H4 (cell line): ENCODE measurements around the gene LCN15. TPM values are rescaled to one million over a fixed set of nuclear protein-coding genes. Genes with fewer than 3 reads are reported as not detected.
A peak's percentile ranks its signal among the peaks of the same experiment; 100 is the strongest.
"Not testable (repeated sequence)": the region's sequence is repeated elsewhere in the genome, so short reads cannot be mapped to it uniquely, and the experiment has no call there.

ENCODE experiments used
- DNase-seq: peaks from one replicate; pipeline ENCODE4 v3.0.0-alpha.2; 2015; ENCODE audit warnings: low spot score
- total RNA-seq: library from RNA; depleted of rRNA; stranded (reverse); fragments of >200 nt; shearing (Covaris generic); gene quantifications from 2 replicates; pipeline ENCODE4 v1.2.3, GENCODE V29; 2014; rRNA removed

Gene LCN15, protein sequence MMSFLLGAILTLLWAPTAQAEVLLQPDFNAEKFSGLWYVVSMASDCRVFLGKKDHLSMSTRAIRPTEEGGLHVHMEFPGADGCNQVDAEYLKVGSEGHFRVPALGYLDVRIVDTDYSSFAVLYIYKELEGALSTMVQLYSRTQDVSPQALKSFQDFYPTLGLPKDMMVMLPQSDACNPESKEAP
- total RNA-seq = not detected in 2 replicates

DNA sequence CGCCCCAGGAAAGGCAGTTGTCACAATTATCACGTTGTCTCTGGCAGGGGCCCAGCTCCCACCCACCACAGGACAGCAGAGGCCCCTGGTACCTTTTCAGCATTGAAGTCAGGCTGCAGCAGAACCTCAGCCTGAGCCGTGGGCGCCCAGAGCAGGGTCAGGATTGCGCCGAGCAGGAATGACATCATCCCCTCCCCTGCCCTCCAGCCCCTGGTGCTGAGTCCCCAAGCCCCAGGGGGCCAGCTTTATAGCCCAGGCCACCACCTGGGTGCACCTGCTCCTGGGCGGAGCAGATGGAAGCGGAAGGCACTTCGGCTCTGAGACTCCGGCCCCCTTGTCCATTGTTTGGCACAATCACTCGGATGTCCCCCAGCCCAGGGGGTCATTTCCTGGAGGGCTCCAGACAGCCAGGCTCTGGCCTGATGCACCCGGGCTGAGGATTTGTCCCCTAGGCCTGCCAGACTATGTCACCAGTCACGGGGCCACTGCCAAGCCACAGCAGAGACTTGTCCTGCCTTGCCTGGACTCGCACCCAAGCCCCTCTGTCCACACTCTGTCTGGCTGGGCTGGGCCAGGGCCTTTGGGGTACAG lies at the start of gene LCN15:
Gene LCN15 (minus strand): TSS at position 218 of the 591 bp plus-strand sequence. CDS start 30 bp downstream, at position 188.
- no peak for DNase-seq

DNA sequence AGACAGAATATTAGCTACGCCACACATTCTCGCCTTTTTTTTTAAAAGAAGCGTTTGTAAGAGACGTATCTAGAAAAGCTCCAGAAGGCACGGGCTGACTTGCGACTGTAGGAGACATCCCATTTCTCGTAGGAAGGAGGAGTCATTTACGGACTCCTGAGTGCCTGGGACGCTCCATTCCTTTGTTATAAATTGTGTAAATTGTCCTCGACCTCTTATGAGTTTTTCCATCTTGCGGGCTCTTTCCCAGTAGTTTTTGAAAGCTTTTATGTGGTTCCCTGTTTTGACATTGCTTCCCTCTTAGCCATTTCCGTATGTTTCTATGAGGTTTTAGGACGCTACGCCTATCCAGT lies 44.5 kb upstream of the LCN15 start:
- DNase-seq = no peak

DNA sequence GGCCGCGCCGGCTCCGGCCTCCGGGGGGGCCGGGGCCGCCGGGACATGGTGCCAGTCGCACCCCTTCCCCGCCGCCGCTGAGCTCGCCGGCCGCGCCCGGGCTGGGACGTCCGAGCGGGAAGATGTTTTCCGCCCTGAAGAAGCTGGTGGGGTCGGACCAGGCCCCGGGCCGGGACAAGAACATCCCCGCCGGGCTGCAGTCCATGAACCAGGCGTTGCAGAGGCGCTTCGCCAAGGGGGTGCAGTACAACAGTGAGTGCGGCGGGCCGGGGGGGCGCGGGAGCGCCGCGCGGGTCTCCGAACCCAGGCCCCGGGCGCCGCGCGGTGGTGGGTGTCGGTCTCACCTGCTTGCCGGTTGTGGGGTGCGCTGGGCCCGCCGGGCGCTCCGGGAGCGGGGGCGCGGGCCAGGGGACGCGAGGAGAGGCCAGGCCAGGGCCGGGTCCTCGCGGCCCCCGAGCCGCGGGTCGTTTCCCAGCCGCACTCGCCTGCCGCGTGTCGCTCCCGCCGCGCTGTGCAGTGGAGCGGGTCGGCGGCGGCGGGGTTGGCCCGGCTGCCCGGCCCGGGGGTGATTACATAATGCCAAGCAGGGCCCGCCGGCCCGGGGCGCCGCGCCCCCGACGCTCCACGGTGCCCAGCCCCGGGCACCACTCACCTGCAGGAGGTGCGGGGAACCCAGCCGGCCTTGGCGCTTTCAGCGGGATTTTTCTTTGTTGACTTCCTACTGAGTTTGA lies 43.9 kb upstream of the LCN15 start:
- DNase-seq = no peak

DNA sequence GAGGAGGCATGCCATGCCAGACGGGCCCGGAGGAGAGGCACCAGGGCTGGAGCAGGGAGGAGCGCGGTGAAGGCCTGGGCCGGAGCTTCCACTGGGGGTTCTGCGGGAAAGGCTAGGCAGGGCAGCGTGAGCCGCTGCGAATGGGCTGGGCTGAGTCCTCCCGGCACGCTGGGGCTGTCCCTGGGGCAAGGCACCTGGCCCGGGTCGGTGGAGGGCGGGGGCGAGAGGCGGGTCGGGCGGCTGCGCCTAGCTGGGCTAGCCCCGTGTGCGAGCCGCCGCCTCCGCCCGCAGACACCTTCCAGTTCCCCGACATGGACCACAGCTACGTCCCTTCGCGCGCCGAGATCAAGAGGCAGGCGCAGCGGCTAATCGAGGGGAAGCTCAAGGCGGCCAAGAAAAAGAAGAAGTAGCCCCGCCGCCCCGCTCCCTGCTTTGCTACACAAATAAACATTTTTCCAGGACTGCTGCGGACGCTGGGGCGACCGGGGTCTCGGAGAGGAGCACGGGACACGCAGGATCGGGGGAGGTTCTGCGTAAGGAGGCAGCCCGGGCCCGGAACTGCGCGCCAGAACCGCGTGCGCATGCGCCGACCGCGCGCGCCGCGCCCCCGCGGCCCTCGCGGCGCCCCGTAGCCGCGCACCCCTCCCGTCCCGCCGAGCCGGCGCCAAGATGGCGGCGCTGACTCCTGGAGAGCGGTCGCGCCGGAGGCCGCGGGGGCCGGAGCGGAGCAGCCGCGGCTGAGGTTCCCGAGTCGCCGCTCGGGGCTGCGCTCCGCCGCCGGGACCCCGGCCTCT lies 43.2 kb upstream of the LCN15 start, which contains the start of gene RABL6:
Gene RABL6 (plus strand): TSS at position 668 of the 794 bp plus-strand sequence. CDS start 249 bp downstream, outside the sequence.
- DNase-seq = peak; percentile 41

DNA sequence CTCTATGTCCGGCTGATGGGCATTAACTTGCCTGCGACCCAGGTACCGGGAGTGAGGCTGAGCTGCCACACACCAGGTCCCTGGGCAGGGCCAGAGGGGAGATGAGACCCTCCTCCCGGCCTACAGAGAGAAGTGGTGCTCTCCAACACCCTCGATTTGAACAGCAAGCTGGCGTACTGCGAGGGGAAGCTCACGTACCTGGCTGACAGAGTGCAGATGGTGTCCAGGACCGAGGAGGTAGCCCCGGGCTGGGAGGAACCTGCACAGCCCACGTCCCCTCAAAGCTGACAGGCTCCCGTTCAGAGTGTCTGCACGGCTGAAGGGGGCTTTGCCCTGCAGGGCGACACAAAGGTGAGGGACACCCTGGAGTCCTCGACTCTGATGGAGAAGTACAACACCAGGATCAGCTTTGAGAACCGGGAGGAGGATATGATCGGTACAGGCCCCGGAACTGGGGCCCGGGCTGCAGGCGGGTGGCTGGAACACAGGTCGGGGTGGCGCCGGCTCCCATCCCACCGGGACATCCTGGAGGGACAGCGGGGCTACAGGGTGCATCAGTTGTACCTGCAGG lies 42.4 kb upstream of the LCN15 start:
- DNase-seq = no peak

DNA sequence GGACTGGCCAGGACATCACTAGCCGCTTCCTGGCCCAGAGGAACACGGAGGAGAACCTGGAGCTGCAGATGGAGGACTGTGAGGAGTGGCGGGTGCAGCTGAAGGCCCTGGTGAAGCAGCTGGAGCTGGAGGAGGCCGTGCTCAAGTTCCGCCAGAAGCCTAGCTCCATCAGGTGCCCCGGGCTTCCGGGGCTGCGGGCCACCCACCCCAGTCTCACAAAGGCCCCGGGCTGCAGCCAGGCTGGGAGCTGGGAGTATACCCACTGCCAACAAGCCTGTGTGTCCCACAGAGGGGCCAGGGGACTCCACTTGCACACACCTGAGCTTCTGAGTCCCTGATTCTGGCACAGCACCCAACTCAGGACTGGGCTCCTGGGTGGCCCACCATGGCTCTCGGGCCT lies 41.7 kb upstream of the LCN15 start:
- no peak for DNase-seq

DNA sequence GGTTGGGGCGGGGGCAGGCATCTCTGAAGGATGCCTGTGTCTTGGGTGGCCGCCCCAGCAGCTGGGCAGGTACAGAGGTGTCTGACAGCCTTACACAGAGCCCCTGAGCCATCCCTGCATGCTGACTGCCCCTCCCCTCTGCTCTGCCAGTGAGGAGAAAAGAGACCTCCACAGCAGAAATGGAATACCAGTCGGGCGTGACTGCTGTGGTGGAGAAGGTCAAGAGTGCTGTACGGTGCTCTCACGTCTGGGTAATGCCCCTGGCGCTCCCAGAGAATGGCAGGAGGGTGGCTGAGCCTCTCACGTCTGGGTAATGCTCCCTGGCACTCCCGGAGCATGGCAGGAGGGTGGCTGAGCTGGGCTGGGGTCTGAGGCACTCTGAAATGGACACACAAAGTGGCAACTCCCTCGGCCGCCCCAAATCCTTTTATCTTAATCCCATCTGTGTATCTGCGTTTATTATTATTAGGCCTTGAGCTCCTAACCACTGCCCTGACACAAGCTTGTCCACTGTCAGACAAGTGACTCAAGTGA lies 41.0 kb upstream of the LCN15 start:
- DNase-seq = no peak

DNA sequence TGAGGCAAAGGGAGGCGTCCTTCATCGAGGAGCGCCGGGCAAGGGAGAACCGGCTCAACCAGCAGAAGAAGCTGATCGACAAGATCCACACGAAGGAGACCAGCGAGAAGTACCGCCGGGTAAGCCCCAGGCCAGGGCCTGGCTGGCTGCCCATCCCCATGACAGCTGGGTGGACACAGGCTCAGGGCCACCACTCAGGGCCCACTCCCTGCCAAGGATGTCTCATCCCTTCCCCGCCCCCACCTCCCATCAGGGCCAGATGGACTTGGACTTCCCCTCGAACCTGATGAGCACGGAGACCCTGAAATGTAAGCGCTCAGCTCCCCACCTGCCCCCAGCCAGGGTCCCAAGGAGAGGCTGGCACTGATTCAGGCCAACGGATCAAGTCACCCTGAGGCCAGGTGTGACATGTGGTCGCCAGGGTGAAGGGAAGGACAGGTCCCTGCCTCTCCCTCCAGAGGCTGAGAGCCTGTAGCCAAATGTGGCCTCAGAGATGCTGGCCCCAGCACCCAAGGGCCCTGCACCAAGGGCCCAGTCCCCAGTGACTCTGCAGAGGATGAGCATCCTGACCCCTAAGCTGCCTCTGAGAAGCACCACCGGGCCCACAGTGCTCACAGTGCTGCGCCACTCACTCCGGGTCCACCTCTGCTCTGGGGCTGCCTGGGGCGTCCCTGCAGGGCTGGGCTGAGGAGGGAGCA lies 40.3 kb upstream of the LCN15 start:
- DNase-seq = no peak

DNA sequence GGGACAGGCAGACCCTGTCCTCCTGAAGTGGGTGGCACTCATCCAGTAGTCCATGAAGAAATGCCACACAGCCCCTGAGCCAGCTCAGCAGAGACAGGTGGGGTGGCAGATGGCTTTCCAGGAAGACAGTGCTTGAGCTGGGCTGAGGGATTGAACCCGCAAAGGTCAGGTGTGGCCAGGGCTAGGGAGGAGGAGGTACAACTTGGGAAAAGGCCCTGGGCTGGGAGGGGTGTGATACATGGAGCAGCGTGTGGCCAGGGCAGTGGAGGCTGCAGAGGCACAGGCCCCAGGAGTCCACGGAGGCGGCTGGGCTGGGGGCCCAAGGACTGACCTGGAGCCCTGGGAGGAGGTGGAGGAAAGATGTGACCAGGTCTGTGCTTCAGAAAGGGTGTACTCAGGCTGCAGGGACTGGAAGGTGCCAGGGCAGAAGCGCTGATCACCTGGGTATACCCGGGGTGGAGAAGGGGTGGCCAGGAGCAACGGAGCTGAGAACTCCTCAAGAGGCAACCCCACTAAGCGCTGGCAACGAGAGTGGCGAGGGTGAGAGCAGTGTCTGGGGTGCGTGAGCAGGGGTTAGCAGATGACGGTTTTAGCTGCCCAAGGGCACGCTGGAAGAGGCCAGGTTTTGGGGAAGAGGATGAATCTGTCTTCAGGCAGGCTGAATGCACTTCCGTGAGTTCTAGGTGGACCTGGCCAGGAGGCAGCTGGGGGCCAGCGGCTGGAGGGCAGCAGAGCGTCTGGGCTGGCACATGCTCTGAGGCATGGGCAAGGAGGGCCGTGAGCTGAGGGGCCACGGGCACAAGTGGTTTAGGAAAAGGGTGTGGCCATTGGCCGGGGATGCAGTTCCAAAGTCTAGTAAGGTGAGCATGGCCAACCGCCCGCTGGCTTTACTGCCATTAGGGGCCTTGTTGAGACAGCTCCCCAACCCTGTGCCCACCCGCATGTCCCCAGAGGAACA lies 39.5 kb upstream of the LCN15 start:
- DNase-seq = no peak

DNA sequence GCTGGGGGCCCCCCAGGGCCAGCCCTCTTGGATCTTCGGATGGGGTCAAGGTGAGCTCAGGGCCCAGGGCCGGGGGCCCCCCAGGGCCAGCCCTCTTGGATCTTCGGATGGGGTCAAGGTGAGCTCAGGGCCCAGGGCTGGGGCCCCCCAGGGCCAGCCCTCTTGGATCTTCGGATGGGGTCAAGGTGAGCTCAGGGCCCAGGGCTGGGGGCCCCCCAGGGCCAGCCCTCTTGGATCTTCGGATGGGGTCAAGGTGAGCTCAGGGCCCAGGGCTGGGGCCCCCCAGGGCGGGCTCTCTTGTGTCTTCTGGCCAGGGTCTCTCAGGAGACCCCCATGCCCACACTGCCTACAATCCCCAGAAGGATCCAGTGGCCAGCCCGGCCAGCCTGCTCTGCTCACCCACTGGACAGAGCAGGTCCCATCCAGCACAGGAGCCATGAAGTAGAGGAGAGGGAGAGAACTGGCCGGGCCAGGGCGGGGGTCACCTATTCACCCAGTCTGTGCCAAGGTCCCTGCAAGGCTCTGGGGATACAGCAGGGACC lies 38.8 kb upstream of the LCN15 start:
- not testable (repeated sequence) for DNase-seq

DNA sequence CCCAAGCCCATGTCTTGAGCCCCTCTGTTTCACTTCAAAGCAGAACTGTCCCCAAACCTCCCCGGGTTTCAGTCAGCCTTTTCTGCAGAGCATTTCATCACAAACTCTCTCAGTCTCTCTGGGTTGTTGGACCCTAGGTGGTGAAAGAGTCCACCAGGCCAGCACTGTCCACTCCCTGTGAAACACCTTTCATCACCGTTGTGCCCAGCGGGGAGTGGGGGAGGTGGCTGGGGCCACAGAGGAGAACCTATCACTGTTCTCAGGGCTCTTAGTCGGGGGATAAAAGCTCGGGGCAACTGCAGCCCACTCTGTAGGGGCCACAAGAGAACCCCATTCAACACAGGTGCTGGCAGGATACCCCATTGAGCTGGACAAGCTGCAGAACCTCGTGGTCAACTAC lies 38.0 kb upstream of the LCN15 start:
- no peak for DNase-seq

DNA sequence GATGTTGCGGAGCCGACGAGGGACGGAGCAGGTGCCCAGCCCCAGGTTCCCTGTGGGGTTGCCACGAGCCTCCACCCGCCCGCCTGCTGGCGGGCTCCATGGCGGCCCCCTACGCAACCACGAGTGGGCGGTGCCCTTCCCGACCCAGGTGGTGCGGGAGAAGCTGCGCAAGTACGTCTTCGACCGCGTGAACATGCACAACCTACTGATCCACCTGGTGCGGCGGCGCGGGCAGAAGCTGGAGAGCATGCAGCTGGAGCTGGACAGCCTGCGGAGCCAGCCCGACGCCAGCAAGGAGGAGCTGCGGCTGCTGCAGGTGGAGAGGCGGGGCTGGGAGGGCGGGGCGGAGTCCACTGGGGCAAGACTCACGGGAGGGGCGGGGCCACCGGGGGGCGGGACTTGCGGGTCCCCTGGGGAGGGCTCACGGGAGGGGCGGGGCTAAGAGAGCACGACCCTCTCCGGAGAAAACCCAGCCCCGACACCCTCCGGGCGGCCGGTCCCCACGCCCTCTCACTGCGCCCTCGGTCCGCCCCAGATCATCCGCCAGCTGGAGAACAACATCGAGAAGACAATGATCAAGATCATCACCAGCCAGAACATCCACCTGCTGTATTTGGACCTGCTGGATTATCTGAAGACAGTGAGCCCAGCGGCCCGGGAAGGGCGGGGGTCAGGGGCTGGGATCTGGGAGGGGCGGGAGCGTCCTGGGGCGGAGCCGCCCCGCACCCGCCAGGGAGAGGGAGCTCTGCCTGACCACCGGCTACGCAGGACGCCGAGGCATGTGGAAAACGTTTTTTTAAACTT lies 35.7 kb upstream of the LCN15 start:
- DNase-seq = peak; percentile 72

DNA sequence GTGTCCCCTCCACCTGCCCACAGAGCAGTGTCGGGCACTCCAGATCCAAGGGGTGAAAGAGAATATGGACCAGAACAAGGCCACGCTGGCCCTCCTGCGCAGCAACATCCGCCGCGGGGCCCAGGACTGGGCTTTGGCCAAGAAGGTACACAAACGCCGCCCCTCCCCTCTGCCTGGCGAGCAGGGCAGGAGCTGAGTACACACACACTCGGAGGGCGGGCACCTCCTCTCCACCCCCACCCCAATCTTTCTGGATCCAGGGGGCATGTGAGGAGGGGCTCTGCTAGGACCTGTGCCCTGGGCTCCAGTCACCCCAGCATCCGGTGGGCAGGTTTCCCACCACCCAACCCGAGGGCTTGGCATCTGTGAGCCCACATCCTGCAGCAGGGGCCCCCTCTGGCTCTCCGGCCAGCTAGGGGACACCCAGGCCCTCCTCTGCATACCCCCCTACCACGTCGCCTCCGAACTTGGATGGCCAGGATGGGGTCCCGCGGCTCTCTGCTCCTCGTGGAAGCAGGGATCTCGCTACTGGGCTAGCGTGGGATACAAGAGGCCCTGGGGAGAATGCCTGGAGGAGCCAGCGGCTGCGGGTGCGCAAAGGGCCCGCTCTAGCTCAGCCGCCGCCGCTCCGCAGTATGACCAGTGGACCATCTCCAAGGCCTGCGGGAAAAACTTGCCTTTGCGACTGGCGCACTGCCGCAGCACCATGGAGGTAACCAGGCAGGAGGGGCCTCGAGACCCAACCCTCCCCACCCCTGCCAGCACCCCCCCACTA lies 34.9 kb upstream of the LCN15 start:
- no peak for DNase-seq

DNA sequence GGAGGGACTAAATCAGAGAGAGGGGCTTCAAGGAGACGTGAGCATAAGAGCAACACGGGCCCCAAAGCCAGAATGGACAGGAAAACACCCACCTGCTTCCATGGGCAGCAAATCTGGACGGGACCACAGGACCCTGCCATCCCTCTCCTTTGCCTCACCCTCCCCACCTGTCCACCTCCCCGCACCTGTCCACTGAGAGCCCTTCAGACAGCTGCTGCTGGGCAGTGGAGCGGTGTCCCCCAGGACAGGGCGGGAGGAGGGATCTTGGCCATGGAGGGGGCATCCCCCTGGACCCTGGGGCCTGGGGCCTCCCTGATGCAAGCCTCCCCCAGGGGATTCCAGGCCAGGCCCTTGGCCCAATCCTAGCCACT lies 34.4 kb upstream of the LCN15 start:
- no peak for DNase-seq

DNA sequence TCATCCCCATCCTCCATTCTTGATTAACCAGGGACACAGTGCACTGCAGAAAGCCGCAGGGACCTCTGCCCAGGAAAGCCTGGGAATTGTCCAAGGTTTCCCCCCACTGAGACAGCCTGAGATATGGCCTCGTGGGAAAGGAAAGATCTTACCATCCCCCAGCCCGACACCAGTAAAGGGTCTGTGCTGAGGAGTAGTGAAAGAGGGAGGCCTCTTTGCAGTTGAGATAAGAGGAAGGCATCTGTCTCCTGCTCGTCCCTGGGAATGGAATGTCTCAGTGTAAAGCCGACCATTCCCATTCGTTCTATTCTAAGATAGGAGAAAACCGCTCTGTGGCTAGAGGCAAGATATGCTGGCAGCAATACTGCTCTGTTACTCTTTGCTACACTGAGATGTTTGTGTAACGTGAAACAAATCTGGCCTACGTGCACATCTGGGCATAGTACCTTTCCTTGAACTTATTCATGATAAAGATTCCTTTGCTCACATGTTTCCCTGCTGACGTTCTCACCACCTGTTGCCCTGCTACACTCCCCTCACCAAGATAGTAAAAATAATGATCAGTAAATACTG lies 32.5 kb upstream of the LCN15 start:
- not testable (repeated sequence) for DNase-seq

DNA sequence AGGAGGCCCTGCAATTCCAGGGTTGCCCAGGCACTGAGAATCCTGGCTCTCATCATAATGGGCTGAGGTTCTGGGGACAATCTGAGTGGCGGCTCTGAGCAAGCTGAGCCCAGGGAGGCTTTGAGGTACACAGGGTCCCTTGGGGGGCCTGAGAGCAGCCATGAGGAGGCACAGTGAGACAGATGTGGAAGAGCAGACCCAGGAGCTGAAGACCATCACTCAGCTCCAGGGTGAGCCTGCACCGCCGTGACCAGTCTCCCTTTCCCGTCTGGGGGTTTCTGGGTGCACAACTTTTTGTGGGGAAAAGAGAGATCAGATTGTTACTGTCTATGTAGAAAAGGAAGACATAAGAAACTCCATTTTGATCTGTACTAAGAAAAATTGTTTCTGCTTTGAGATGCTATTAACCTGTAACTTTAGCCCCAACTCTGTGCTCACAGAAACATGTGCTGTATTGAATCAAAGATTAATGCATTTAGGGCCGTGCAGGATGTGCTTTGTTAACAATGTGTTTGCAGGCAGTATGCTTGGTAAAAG lies 32.0 kb upstream of the LCN15 start, which contains the start of gene CCDC183:
Gene CCDC183 (plus strand): TSS at position 101 of the 537 bp plus-strand sequence. CDS start 60 bp downstream, at position 161.
- no peak for DNase-seq

DNA sequence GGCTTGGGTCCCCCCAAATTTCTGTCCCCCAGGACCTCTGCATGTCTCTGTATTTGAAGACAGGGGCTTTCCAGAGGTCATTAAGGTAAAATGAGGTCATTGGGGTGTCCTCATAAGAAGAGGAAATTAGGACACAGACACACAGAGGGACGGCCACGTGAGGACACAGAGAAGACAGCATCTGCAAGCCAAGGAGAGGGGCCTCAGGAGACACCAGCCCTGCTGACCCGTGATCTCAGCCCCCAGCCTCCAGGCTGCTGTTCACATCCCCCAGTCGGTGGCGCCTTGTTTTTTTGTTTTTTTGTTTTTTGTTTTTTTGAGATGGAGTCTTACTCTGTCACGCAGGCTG lies 30.7 kb upstream of the LCN15 start:
- no peak for DNase-seq
